Coronary artery (tissue), 2 donors: ENCODE measurements around the gene FERMT1.

Experiments used
- DNase-seq: peaks from one replicate; pipeline ENCODE4 v3.0.0-alpha.2; 2017; ENCODE audit warnings: low spot score
- H3K27ac ChIP-seq, 2 donors: fragments of 200-600 bp; sonication (generic); one replicate each; pipeline ENCODE4 v1.5.1; 2016 to 2019
- H3K4me3 ChIP-seq: fragments of 200-600 bp; sonication (generic); 2 replicates; pipeline ENCODE4 v1.5.1; 2016; ENCODE audit warnings: mild to moderate bottlenecking, moderate library complexity
- CTCF ChIP-seq: fragments of 200-600 bp; sonication (generic); IDR thresholded peaks from one replicate; pipeline ENCODE4 v1.5.1; 2019; ENCODE audit warnings: antibody characterized with exemption

FERMT1 gene

GRCh38 chr20:6053064-6053775, 69.6 kb downstream of the FERMT1 start:
- Histone ChIP-seq H3K4me3 (no peak overlapping the region), H3K27ac (no peak overlapping the region)
- no peak for DNase-seq
- TF ChIP-seq CTCF, result no peak

DNA sequence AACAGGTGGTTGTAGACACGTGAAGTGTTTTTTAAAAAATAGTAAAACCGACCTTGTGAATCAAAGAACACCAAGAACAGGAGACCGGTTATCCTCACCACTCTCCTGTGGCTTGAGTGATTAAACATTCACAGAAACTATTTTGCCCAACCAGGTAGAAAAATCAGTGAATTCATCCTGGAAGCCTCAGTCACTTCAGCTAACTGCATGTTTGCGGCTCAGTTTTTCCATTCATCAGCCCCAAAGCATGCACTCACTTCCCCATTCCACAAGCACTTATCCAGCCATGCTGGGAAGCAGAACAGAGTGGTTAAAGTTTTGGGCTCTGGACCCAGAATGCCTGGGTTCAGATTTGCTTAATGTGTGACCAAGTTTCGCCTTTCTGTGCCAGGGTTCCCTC, 71.3 kb downstream of the FERMT1 start:
- no peak overlapping the region for H3K27ac ChIP-seq
- TF ChIP-seq CTCF, result no peak
- peak overlapping the region; percentile 63 for H3K4me3 ChIP-seq

DNA sequence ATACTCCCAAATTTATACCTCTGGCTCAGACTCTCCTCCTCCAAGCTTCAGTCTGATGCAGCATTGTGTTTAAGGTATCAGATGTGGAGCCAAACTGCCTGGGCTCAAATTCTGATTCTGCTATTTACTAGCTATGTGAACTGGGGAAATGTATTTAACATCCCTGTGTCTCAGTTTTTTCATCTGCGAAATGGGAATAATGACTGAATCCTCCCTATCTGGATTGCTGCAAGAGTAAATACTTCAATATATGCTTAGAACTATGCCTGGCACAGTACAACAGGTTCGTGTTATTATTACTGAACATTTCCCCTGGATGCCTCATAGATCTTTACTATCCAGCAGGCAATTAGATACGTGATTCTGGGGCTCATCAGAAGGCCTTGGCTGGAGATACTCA, 74.4 kb downstream of the FERMT1 start:
- Histone ChIP-seq H3K27ac (no peak overlapping the region), H3K4me3 (no peak overlapping the region)
- no peak for DNase-seq
- TF ChIP-seq CTCF, result no peak

More for the DNA sequence above, 71.3 kb downstream of the FERMT1 start:
- DNase-seq, result no peak

DNA sequence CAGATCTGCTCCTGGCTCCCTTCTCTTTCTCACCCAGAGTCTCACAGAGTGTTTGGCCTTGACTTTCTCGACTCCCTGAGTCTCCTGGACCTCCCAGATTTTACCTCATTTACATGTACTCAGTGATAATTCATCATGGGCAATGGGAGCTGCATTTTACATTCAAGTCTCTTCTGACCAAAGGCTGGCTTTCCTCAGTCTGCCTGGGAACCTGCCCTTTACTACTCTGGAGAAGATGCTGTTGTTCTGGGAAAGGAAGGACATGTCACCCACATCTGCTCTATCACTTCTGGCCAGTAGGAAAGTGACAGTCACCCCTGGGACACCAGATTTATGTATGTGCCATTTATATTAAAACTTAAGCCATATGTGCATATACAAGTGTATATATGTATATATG, 76.4 kb downstream of the FERMT1 start:
- Histone ChIP-seq H3K27ac (no peak overlapping the region), H3K4me3 (no peak overlapping the region)
- no peak for TF ChIP-seq CTCF
- DNase-seq, result no peak

DNA sequence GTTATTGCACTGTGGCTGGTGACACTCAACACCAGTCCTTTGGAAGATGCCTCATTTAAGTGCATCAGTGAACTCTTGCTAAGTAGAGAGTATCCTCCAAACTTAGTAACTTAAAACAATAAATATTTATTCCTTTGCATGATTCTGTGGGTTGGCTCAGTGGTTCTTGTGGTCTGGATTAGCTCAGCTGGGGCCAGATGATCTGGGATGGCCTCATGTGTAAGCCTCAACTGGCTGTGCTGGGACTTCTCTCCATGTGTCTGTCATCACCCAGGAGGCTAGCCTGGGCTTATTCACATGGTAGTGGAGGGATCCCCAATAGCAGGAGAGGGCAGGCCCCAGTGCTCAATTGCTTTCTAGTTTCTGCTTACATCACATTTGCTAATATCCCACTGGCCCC, 77.3 kb downstream of the FERMT1 start:
- TF ChIP-seq CTCF, result no peak
- DNase-seq, result no peak
- Histone ChIP-seq H3K4me3 (no peak overlapping the region), H3K27ac (no peak overlapping the region)

- TF ChIP-seq CTCF, result no peak
These were observed 78.7 kb downstream of the FERMT1 start for GRCh38 chr20:6044115-6044514.

GRCh38 chr20:6041808-6042265, 81.0 kb downstream of the FERMT1 start:
- TF ChIP-seq CTCF, result no peak
- Histone ChIP-seq H3K4me3 (no peak overlapping the region), H3K27ac (no peak overlapping the region)
- no peak for DNase-seq

More at GRCh38 chr20:6044115-6044514, 78.7 kb downstream of the FERMT1 start:
- no peak overlapping the region for H3K27ac ChIP-seq
- no peak overlapping the region for H3K4me3 ChIP-seq
- no peak for DNase-seq
